H1 (cell line): ENCODE results near the gene C17orf50.

Experiments used
- ATF3 ChIP-seq: IDR thresholded peaks from 2 replicates; pipeline ENCODE4 v1.6.1; 2011; ENCODE audit warnings: low read depth, mild to moderate bottlenecking, low read length; ENCODE audit not compliant: insufficient read depth
- CEBPB ChIP-seq: IDR thresholded peaks from 2 replicates; pipeline ENCODE4 v1.6.1; 2012; ENCODE audit warnings: low read depth, low read length
- EZH2 ChIP-seq: fragments of 200-600 bp; sonication (generic); IDR thresholded peaks from 2 replicates; pipeline ENCODE4 v1.7.1; 2012; ENCODE audit warnings: low read depth, mild to moderate bottlenecking, moderate library complexity, low read length, inconsistent platforms; ENCODE audit not compliant: severe bottlenecking
- KDM1A ChIP-seq: fragments of 200-600, 300-600 bp; sonication (generic); IDR thresholded peaks from 2 replicates; pipeline ENCODE4 v1.7.1; 2016; ENCODE audit warnings: mild to moderate bottlenecking, low read length, borderline replicate concordance
- MAFK ChIP-seq: IDR thresholded peaks from 2 replicates; pipeline ENCODE4 v1.6.1; 2012; ENCODE audit warnings: low read depth, mild to moderate bottlenecking, improper control_type of control experiment, low read length
- MAX ChIP-seq: IDR thresholded peaks from 2 replicates; pipeline ENCODE4 v1.6.1; 2012; ENCODE audit warnings: inconsistent platforms
- NRF1 ChIP-seq: IDR thresholded peaks from 2 replicates; pipeline ENCODE4 v1.6.1; 2011; ENCODE audit warnings: mild to moderate bottlenecking, low read depth, low read length, improper control_type of control experiment
- POLR2A ChIP-seq, 2 experiments: IDR thresholded peaks; 1 replicate in 1 of 2; 2 replicates in 1 of 2; pipeline ENCODE4 v1.6.1; 2011; ENCODE audit warnings: low read depth in 2 of 2, low read length in 2 of 2, mild to moderate bottlenecking in 2 of 2; ENCODE audit errors: control extremely low read depth in 1 of 2
- POLR2AphosphoS5 ChIP-seq: IDR thresholded peaks from 2 replicates; pipeline ENCODE4 v1.6.1; 2011; ENCODE audit warnings: low read depth, low read length
- SP1 ChIP-seq: IDR thresholded peaks from 2 replicates; pipeline ENCODE4 v1.6.1; 2011; ENCODE audit warnings: low read depth, low read length
- TAF1 ChIP-seq: IDR thresholded peaks from 2 replicates; pipeline ENCODE4 v1.6.1; 2011; ENCODE audit warnings: mild to moderate bottlenecking, low read depth, low read length
- TF ChIP-seq, protein P1 (sequence below), 3 experiments: IDR thresholded peaks; 1 replicate in 2 of 3; 2 replicates in 1 of 3; pipeline versions ENCODE4 v1.5.1 to v1.6.1; 2011; ENCODE audit warnings: low read length in 3 of 3, mild to moderate bottlenecking in 3 of 3, inconsistent platforms in 2 of 3, low read depth in 1 of 3, moderate library complexity in 1 of 3; ENCODE audit not compliant: insufficient read depth in 1 of 3; ENCODE audit errors: control extremely low read depth in 1 of 3
- TF ChIP-seq, protein P2 (sequence below): IDR thresholded peaks from 2 replicates; pipeline ENCODE4 v1.6.1; 2011; ENCODE audit warnings: low read length, improper control_type of control experiment

DNA sequence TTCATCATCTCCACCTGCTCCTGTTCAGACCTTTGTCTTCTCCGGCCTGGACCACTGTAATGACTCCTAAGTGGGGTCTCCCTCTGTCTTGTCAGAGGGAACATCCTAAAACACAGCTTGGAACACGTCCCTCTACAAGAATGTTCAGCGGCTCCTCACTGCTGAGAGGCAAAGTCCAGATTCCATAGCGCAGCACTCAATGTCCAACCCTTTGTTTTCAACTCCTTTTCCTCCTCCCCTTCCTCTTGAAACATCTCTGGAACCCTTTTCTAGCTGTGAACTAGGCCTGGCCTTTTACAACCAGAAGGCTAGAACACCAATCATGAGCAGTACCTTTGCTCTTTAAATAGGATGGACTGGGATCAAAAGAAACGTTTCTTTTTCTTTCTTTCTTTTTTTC is 914 bp downstream of the C17orf50 start:
- TF ChIP-seq EZH2: no peak
- no peak for TF ChIP-seq CEBPB
- TF ChIP-seq, protein P1, sequence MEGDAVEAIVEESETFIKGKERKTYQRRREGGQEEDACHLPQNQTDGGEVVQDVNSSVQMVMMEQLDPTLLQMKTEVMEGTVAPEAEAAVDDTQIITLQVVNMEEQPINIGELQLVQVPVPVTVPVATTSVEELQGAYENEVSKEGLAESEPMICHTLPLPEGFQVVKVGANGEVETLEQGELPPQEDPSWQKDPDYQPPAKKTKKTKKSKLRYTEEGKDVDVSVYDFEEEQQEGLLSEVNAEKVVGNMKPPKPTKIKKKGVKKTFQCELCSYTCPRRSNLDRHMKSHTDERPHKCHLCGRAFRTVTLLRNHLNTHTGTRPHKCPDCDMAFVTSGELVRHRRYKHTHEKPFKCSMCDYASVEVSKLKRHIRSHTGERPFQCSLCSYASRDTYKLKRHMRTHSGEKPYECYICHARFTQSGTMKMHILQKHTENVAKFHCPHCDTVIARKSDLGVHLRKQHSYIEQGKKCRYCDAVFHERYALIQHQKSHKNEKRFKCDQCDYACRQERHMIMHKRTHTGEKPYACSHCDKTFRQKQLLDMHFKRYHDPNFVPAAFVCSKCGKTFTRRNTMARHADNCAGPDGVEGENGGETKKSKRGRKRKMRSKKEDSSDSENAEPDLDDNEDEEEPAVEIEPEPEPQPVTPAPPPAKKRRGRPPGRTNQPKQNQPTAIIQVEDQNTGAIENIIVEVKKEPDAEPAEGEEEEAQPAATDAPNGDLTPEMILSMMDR (IDR thresholded peaks at IDR 0.05; ENCODE audit: control extremely low read depth in 1 of 3, insufficient read depth in 1 of 3, low read depth in 1 of 3, low read length in 3 of 3): no peak
- TF ChIP-seq SP1: no peak
- TF ChIP-seq, protein P2, sequence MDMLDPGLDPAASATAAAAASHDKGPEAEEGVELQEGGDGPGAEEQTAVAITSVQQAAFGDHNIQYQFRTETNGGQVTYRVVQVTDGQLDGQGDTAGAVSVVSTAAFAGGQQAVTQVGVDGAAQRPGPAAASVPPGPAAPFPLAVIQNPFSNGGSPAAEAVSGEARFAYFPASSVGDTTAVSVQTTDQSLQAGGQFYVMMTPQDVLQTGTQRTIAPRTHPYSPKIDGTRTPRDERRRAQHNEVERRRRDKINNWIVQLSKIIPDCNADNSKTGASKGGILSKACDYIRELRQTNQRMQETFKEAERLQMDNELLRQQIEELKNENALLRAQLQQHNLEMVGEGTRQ: no peak
- no peak for TF ChIP-seq TAF1
- no peak for TF ChIP-seq NRF1
- TF ChIP-seq KDM1A: no peak
- TF ChIP-seq POLR2A (IDR thresholded peaks at IDR 0.05; ENCODE audit: control extremely low read depth in 1 of 2, low read depth in 2 of 2, low read length in 2 of 2): no peak
- no peak for TF ChIP-seq ATF3
- no peak for TF ChIP-seq MAFK
- TF ChIP-seq MAX: no peak
- TF ChIP-seq POLR2AphosphoS5: no peak
